ENCODE measurements around the gene HS3ST4.

Gene HS3ST4

GRCh38 chr16:26178298-26178697, 486.5 kb downstream of the HS3ST4 start:
- no peak for DNase-seq (ENCODE audit: low read depth)
- in situ Hi-C loops (cut with HindIII; ENCODE audit: low sequenced_read_pairs) = no loop called here

GRCh38 chr16:26186091-26186615, 494.4 kb downstream of the HS3ST4 start:
- DNase-seq (ENCODE audit: low read depth) = no peak
- no peak overlapping the region for H3K4me3 ChIP-seq (ENCODE audit: low read depth, low read length)
- in situ Hi-C loops (cut with HindIII; ENCODE audit: low sequenced_read_pairs) = no loop called here
- TF ChIP-seq CTCF (IDR thresholded peaks at IDR 0.05; ENCODE audit: low read depth, low read length, missing control alignments) = no peak

More at GRCh38 chr16:26178298-26178697, 486.5 kb downstream of the HS3ST4 start:
- no peak overlapping the region for H3K4me3 ChIP-seq (ENCODE audit: low read depth, low read length)
- no peak for TF ChIP-seq CTCF (IDR thresholded peaks at IDR 0.05; ENCODE audit: low read depth, low read length, missing control alignments)
